NCI-H1417 (cell line): ENCODE measurements around the gene SLC39A1.
A peak's percentile ranks its signal among the peaks of the same experiment; 100 is the strongest.
"Not testable (repeated sequence)": the region's sequence is repeated elsewhere in the genome, so short reads cannot be mapped to it uniquely, and the experiment has no call there.

Experiments used
- DNase-seq, 3 experiments: peaks; one replicate each; lab custom pipeline; 2025; lab: John Stamatoyannopoulos, UW

The SLC39A1 gene

DNA sequence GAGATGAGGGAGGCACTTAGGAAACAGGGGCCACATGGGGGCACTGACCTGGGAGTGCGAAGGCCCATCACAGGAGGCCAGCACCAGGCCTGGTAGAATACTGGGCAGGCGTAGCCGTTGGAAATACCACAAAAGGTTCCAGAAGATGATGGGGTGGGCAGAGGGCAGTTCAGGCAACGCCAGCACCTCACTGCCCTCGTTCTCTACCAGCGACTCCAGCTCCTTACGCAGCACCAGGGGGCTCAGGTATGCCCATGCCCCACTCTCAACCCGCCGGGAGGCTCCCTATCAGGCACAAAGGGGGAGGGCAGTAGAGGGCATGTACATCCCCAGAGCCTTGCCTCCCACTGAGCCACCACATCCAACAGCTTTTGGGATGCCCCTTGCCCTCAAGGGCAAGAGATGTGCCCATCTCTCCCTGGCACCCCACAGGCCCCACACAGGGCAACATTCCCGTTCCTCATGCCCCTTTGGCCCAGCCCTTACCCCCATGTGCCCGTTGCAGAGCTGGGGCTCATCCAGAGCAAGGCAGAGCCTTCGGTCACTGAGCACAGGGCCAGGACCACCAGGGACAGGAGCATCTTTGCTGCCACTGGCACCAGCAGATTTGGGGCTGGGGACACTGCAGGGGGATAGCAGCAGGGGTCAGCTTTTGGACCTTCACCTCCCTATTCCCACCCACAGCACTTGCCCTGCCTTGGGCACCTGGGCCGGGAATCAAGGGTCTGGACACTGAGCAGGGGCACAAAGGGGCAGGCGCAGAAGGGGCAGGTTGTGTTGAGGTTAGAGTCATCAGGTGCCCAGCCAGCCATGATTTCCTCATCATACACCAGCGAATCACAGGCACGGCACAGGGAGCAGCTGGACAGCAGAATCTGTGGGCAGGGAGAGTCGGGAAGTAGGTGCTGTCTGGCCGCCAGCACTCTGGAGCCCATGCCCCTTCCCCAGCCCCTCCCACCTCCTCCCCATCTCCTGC is 30.9 kb downstream of the SLC39A1 start:
- no peak for DNase-seq

DNA sequence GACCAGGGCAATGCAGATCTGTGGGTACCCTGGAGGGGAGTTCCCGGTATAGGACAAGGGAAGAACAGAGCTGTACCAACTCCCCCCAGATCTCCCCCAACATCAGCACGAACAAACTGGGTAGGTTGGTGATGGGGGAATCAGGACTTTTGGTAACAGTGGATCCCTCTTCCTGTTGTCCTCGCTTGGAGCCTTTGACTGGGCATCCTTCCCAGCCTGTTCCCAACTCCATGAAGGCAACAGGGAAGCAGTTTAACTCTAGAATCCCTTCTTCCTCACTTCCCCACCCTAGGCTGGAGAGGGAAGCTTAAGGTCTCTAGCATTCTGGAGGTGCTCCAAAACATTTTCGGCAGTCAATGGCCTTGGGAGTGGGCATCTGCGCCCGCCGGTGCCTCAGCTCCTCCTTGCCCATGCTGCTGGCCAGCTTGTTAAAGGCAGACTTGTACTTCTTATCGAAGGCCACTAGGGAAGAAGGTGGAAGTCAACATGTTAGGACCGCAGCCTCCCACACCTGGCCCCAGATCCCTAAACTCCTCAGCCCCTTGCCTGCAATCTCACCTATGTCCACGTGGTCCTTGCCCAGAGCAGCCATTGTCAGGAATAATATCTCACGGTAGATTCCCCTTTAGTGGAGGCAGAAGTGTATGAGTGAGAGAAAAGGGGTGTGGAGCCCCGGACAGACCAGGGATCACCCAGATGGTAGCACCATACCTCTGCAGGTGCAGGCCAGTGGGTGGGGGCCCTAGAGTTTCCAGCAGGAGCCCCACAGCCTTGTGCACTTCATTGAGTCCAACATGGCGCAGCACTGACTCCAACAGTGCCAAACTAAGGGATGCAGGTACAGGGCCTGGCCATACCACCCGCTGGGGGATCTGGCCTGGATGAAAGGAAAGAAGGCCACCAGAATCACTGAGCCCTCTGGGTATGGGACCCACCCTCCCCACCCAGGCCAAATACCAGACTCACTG is 33.1 kb downstream of the SLC39A1 start:
- DNase-seq: no peak

DNA sequence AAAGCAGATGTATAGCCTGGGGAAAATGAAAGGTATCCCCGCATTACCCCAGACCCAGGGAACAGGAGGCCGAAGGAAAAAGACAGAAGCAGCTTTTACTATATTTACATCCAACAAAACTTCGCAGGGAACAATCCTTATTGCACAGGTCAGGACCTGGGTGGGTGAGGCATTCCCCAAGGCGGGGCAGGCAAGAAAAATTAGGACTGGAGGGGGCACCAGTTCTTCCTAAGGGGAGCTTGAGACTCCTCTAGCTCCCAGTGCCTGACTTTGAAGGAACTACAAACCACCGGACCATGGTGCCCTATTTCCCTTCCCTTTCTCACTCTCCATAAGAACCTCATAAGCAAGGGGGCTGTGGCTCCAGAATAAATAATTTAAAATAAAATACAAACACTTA is 33.9 kb downstream of the SLC39A1 start:
- DNase-seq: no peak

DNA sequence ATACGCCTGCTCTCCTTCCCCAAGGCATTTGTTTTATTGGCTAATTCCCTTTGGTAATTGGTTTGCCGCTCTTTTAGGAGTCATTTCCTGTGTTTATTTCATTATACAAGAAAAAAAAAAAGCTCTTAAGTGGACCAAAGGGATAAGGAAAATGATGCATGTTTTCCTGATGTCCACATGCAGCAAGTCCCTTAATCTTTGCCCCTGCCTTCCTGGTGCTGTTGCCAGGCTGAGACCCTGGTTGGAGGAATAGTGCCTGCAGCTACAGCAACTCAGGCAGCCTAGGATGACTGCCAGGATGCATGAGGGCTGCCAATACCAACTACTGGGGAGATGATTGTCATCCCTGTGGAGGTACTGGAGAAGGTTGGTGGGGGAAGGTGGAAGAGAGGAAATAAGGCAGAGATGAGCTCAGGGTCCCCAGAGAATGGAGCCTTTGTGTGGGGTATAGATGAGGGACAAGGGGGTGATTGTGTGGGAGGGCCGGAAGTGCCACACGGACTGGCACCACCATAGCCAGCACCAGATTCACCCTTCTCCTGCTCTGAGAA is 34.5 kb downstream of the SLC39A1 start:
- DNase-seq: no peak

DNA sequence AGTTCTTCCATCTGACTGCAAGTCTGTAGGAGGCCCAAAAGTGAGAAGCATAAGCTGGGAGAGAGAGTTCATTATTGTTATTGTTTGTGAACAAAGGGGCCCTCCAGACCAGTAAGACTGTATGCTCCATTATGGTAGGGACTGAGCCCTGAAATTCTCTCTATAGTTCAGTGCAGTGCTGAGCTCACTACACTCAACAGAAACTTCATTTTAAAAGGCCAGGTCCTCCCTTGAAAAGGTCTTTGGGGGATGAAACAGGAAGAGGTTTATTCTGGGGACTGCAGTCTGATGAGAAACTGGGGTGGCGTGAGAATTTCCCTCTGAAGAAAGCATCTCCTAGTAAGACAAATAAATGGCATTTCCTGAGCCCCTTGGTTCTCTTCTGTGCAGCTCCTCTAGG is 35.1 kb downstream of the SLC39A1 start:
- no peak for DNase-seq

DNA sequence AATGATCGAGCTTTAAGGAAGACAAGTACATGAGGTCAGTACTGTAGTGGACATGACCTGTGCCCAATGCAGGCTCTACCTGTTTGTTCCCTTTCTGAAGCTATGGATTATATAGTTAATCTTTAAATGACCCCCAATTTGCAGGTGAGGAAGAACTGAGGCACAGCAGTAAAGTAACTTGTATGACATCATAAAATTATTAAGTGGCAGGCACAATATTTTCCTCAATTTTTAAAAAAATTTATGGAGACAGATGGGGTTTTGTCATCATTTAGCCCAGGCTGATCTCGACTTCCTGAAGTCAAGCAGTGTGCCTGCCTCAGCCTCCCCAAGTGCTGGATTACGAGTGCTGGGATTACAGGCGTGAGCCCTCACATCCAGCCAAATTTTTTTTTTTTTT is 36.9 kb downstream of the SLC39A1 start:
- no peak for DNase-seq

DNA sequence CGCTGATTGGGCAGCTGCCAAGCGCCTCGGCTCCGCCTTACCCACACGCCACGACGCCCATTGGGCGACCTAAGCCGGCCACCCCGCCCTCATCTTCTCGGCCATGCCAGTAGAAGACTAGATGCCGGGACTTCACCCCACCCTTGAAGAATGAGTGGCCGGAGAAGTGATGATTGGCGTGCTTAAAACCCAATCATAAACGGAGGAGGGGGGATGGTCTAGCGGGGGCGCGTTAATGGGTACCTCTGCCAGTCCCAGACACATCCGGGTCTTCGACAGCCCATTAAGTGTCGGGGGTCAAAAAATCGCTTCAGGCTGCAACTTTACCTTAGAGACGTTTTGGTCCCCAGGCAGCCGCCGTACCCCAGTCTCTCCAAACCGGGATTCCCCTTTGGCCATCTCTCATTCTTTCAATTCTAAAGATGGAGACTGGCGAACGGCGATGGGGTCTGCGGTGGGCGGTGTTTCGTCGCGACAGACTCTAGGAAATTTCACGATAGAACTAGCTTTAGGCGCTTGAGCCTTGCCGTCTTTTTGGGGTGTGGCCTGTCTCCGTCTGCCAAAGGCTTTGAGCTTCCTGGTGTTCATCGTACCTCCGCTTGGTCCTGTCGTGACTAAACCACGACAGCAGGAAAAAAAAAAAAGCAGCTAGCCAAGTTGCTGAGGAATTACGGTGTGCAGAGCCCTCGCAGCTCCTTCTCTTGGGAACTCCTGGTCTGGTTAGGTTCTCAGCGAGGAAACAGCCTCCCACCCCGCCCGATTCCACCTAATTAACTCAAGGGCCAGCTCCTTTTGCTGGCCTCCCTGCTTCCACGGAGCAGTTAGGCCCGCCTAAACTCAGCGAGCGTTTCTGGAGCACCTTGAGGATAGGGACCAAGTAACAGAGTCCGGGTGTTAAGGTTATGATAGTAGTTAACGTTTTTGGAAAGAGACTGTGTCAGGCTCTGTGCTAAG is 40.1 kb downstream of the SLC39A1 start, which contains the start of gene GATAD2B:
GATAD2B (minus strand) TSS at position 1 of the 954 bp plus-strand sequence. CDS start 94,625 bp downstream, outside the sequence.
- DNase-seq: peak; percentile 100

DNA sequence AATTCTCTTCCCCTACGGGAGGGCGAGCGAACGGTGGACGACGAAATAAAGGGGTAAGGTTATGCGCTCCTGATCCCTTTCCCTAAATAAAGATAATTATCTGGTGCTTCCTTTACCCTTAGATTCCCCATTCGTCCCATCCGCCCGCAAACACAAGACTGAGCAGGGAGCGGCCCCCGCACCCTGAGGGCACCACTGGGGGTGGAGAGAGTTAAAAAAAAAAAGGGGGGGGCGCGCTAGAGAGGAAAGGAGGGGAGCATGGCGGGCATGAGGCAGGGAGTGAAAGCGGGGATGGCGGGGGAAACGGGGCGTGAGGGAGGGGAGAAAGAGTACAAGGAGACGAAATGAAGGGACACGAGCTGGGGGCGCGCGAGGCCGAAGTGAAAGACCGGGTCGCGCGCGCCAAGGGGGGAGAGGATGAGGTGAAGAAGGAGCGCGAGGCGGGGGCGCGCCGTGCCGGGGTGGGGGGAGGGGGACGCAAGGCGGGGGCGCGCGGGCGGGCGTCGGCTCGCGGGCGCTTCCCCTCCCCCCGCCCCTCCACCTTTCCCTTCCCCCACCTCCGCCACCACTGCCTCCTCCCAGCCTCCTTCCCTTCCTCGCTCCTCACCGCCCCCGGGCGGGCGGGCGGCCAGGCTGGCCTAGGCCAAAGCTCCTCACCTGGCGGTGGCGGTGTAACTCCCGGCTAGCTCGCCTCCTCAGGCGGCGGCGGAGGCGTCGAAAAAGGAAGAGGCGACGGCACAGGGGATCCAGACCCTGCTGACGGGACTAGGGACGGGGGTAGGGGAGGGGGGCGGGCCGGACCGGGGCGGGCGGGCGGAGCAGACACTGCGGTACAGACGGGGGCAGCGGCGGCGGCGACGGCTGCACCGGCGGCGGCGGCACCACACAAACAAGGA is 41.0 kb downstream of the SLC39A1 start:
- peak; percentile 82 to 89 (median 85) for DNase-seq

DNA sequence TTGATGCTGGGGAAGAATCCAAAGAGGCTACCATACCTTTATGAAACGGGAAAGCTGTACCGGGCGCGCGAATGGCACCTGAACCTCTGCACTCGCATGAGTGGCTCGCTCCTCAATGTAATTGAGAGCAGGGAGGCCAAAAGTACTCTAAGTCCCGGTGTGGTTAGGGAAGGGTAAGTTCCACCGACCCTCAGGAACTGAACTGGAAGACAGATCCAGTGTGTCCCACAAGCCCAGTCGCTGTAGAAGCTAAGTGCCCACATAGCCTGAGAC is 41.6 kb downstream of the SLC39A1 start:
- DNase-seq: peak in 1 of 3 experiments; percentile 19

DNA sequence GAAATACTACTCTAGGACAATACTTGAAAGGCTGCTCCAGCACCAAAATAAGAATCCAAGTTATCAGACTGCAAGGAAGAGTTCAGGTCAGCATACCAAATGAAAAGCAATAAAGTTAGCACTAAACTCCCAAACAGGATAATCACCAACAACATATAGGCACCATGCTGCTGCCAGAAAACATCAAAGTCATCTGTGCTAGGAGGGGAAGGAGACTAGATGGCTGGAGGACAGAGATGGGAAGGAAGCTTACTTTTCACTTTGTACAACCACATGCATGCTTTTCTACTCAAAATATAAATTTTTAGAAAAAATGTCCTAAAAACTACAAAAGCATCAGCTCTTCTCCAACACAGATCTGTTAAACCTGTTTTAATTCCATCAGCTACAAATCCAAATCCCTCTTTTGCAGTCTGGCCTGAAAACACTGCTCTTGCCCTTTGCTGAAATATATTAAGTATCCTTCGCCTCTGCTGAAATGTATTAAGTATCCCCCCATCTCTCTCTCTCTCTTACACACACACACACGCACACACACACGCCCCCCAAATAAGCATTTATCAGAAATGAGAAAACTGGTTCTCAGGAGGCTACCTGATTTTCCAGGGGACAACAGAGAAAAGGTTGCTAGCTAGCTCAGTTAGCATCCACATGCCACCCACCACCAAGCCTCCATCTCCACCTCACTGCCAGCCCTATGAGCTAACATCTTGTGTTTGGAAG is 42.1 kb downstream of the SLC39A1 start:
- peak in 1 of 3 experiments; percentile 29 for DNase-seq

DNA sequence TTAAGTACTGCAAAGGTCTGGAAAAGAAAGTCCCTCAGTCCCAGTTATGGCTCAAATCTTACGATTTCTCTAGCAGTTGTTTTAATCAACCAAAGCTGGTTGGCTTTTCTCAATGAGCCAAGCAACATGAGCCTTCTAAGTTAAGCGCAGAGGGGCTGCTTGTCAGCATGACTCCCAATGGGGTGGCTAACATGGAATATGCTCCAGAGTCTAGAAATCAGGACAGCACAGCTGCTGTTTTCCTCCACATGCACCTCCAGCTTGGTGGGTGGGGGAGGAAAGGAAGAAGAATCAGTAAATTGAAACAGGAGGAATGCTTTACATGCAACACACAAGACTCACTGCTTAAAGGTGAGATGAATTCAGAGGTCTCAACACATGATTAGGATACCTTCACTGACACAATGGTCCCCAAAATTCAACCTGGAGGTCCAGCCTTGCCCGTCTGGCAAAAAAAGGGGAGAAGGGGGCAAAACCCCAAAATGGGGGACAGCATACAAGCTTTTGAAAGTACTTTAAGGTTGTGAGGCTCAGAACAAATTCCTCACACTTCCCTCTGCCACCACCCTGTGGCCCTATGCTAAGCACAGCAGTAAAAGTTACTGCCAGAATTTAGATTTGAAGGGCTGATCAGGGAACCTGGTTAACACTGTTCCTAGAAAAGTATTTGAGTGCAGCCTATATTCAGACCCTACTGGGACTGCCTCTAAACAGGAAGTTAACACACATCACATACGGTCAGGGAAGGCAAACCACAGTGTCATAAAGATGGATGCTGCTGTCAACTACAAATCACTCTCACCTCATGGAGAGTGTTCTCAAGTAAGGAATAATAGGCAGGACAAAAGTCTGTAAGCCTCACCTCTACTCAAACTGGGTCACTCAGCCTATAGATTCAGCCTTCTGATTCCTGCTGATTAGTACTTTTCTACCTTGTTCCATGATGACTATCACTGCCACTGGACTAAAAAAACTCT is 43.2 kb downstream of the SLC39A1 start:
- DNase-seq: no peak

DNA sequence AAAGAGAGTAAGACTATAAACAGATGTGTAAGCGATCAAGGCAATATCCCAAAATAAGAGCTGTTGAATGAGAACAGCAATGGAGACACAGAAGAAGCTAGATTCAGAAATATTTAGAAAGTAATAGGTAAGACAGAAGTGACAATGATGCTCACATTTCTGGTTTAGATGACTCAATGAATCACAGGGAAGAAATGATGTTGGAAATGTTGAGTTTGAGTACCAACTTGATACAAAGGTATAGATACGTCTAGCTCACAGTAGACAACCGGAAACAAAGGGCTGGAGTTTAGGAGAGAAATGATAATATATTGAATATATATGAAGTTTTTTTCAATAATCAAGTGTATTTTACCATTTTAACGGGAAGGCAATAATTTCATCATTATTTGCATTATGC is 47.0 kb downstream of the SLC39A1 start:
- no peak for DNase-seq

DNA sequence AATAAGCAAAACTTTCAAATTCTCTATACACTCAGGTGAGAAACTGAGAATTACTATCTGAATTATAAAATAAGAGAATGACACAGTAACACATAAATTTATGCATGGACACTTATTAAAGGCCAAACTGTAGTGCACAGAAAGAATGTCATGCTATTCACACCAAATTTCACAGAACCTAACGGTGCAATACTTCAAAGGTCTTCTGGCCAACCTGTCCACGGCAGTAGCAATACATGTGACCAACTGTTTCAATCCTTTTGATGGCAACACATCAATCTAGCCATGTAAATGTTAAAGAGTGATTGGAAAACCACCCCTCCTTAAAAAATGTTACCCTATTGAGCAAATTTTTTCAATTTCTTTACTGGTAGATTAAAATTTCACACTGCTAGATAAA is 51.0 kb downstream of the SLC39A1 start:
- no peak for DNase-seq

DNA sequence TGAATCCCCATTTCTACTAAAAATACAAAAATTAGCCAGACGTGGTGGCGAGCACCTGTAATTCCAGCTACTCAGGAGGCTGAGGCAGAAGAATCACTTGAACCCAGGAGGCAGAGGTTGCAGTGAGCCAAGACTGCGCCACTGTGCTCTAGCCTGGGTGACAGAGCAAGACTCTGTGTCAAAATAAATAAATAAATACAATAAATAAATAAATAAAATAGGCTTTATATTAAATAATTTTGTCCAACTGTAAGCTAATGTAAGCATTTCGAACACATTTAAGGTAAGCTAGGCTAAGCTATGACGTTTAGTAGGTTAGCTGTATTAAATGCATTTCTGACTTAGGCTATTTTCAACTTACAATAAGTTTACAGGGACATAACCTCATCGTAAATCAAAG is 52.8 kb downstream of the SLC39A1 start:
- not testable (repeated sequence) for DNase-seq
